GM21737 (cell line): Measurements from ENCODE around the gene MYO6.
"Not testable (repeated sequence)": the region's sequence is repeated elsewhere in the genome, so short reads cannot be mapped to it uniquely, and the experiment has no call there.

Source experiments
- ATAC-seq: cut with Tn5 transposase; IDR thresholded peaks from one replicate; pipeline ENCODE4 v1.9.1; 2021; ENCODE audit warnings: mild to moderate bottlenecking, moderate library complexity; ENCODE audit not compliant: unreplicated experiment

The MYO6 gene

DNA sequence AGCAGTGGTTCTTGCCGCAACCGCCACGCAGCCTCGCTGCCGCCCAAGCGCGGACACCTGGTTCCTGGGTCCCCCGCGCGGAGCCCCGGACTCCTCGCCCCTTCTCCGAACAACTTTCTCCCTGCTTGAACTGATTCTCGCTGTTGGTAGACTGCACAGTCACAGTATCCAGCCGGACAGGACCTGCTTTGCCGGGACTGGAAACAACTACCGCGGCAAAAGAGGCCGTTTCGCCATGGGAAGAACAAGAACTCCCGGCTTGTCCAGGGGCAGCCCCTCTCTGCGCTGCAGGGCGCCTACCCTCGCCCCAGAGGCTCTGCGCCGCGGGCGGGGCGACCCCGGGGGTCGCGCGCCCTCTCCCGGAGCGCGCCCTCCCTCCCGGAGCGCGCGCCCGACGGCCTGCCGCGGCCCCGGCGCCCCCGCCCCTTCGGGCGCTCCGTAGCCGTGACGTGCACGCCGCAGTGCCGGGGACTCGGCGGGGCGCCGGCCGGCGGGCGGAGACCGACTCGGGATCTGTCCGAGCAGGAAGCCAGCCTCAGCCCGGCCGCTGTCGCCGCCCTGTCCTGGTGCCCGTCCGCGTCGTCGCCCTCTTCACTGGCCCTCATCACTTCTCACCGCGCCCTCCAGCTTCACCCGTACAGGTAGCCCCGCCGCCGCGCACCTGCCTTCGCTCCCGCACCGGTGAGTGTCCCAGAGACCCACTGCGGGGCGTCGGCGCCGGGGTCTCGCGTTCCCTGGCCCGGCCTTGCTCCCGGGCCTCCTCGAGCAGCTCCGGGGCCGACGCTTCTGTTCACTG, at the start of gene MYO6:
TSS of gene MYO6 (plus strand) at position 497 of the 796 bp plus-strand sequence. CDS start 68,309 bp downstream, outside the sequence.
- ATAC-seq = peak; percentile 76

DNA sequence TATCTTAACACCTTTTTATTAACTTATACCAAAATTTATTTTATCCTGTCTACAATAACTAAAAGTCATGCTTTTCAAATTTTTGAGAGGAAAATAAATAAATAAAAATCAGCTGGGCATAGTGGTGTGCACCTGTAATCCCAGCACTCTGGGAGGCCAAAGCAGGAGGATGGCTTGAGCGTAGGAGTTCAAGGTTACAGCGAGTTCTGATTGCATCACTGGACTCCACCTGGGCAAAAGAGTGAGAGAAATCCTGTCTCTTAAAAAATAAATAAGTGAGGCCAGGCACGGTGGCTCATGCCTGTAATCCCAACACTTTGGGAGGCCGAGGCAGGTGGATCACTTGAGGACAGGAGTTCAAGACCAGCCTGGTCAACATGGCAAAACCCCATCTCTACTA, 40.7 kb upstream of the MYO6 start:
- not testable (repeated sequence) for ATAC-seq

DNA sequence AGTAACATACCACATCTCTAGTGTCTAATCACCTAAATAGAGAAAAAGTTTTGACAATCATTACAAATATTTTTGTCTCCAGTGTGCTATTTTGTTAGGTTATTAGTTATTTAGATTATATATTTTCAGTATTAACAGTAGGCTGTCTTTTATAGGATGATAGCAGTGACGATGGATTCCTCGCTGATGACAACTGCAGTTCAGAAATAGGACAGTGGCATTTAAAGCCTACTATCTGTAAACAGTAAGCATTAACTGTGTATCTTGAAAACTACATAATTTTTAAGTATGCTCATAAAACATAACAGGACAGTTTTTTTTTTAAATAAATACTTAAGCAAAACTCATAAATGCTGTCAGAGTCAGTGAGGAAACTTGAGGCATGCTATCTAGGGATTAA, 37.9 kb upstream of the MYO6 start:
- ATAC-seq = no peak

DNA sequence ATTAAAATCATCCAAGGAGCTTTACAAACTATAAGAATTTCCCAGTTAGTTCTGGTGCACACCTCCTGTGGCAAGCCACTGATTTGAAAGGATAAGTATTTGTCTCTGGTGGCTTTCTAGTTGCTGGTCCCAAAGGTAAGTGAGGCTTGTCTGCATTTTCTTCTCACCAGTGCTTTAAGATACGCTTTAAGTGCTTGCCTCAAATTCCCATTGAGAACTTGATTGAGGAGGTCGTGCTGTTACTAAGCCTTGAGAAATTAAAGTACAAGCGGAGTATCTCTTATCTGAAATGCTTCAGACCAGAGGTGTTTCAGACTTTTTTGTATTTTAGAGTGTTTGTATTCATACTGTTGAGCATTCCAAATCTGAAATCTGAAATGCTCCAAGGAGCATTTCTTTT, 29.9 kb upstream of the MYO6 start:
- no peak for ATAC-seq

- no peak for ATAC-seq
These were observed 25.7 kb upstream of the MYO6 start for GRCh38 chr6:75723382-75723781.

DNA sequence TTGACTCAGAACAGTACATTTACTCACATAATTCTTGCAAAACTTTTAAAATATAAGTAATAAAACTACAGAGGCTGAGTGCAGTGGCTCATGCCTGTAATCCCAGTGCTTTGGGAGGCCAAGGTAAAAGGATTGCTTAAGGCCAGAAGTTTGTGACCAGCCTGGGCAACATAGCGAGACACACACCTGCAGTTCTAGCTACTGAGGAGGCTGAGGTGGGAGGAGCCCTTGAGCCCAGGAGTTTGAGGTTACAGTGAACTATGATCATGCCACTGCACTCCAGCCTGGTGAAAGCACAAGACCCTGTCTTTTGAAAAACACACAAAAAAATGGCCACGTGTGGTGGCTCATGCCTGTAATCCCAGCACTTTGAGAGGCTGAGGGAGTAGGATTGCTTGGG, 21.8 kb upstream of the MYO6 start:
- ATAC-seq = no peak

DNA sequence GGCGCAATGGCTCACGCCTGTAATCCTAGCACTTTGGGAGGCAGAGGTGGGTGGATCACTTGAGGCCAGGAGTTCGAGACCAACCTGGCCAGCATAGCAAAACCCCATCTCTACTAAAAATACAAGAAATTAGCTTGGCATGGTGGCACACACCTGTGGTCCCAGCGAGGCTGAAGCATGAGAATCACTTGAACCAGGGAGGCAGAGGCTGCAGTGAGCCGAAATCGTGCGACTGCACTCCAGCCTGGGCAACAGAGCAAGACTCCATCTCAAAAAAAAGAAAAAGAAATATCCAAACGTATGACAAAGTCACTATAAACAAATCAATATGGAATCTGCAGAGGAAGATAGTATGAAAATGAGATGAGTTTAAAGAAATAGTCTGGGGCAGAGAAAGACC, 18.0 kb upstream of the MYO6 start:
- not testable (repeated sequence) for ATAC-seq

DNA sequence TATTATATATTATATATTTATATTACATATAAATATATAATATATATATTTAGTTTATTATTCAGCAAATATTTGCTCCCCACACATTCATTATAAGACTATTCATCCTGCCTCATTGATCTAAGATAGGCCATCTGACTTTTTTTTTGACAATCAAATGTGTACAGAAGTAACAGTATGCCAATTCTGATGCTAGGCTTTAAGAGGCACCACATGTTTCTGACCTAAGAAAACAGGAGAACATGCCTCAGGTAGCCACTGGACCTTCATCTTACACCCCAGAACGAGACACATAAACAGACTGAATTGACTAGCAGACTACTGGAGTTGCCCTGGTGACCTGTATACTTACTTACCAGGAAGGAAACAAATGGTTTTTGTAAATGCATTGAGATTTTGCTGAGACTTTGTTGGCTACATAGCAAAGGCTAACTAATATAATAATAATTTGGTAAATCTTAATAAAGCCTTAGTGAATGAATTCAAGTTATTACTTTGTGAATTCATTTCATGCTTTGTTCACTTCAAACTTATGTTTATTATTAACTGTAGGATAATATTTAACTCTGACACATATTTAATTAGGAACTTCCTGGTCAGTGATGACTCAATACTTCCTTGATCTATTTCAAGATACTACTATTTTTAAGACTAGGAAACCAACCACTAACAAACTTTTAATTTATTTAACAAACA, 13.4 kb upstream of the MYO6 start:
- ATAC-seq = peak; percentile 86

- ATAC-seq = no peak
These were observed 5.1 kb upstream of the MYO6 start for GRCh38 chr6:75743971-75744370.

GRCh38 chr6:75745404-75745803, 3.6 kb upstream of the MYO6 start:
- no peak for ATAC-seq

- no peak for ATAC-seq
These were observed 2.8 kb upstream of the MYO6 start for GRCh38 chr6:75746221-75746620.

GRCh38 chr6:75747152-75747992, 1.7 kb upstream of the MYO6 start:
- no peak for ATAC-seq

GRCh38 chr6:75748003-75748742, 866 bp upstream of the MYO6 start:
- ATAC-seq = no peak

- no peak for ATAC-seq
These were observed 2.4 kb downstream of the MYO6 start for GRCh38 chr6:75751443-75751842.

DNA sequence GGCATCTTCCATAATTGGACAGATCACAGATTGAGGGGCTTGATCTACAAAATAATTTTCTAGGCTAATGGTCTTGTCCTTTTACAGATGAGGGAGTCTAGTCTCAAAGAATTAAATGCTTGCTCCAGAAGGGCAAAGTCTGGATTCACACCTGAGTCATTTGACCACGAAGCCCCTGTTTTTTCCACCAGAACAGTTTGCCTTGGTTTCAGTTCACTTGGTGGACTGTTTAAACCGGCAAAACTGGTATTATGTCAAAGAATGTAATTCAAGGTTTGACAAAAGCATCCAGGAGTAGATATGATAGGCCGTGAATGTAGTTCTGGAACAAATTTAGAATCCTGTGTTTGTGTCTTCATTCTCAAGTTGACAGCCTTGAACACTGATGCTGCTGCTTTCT, 3.3 kb downstream of the MYO6 start:
- ATAC-seq = no peak

GRCh38 chr6:75755704-75756103, 6.7 kb downstream of the MYO6 start:
- ATAC-seq = no peak

- ATAC-seq = no peak
These were observed 8.3 kb downstream of the MYO6 start for GRCh38 chr6:75757295-75757694.

- ATAC-seq = no peak
These were observed 9.0 kb downstream of the MYO6 start for GRCh38 chr6:75758061-75758460.

DNA sequence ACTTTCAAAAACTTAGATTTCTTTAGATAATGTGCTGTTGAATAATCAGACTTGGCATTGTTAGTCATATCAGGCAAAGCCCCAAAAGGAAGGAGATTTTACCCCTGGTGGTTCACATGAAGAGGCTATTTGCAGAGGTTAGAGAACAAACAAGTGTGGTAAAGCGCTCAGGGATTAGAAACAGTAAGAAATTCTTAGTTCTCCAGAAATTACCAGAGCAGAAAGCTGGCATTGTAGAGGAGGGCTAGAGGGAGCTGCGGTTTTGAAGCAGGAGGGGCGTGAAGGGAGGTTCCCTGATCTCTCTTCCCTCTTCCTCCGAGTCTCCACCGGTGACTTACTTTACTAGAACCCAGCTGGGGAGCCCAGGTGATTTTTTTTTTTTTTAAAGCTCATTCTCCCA, 10.2 kb downstream of the MYO6 start:
- ATAC-seq = no peak

- ATAC-seq = no peak
These were observed 11.3 kb downstream of the MYO6 start for GRCh38 chr6:75760320-75760719.

DNA sequence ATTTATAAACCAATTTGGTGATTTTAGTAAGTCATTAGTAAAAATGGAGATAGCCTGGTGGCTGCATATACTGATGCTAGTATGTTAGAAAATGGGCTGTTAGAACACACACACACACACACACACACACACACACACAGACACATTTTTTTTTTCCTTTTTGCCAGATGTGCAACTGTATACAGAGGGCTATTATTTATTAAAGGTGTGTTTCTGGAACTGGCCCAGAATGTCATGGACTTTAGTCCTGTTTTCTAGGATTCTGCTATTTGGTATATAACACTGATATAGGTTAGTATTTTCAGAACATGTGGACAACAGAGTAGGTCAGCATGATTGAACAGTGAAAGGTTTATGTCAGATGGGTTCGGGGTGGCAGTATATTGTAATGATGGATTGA, 12.4 kb downstream of the MYO6 start:
- ATAC-seq = no peak
